ENCODE measurements around the gene MAT2B.
A peak's percentile ranks its signal among the peaks of the same experiment; 100 is the strongest.

Gene MAT2B

GRCh38 chr5:163478982-163479271 is 26.5 kb upstream of the MAT2B start:
- TF ChIP-seq, protein P1, sequence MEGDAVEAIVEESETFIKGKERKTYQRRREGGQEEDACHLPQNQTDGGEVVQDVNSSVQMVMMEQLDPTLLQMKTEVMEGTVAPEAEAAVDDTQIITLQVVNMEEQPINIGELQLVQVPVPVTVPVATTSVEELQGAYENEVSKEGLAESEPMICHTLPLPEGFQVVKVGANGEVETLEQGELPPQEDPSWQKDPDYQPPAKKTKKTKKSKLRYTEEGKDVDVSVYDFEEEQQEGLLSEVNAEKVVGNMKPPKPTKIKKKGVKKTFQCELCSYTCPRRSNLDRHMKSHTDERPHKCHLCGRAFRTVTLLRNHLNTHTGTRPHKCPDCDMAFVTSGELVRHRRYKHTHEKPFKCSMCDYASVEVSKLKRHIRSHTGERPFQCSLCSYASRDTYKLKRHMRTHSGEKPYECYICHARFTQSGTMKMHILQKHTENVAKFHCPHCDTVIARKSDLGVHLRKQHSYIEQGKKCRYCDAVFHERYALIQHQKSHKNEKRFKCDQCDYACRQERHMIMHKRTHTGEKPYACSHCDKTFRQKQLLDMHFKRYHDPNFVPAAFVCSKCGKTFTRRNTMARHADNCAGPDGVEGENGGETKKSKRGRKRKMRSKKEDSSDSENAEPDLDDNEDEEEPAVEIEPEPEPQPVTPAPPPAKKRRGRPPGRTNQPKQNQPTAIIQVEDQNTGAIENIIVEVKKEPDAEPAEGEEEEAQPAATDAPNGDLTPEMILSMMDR (IDR thresholded peaks at IDR 0.05) = no peak
- Histone ChIP-seq H3K4me3 (no peak overlapping the region), H3K27ac (no peak overlapping the region)
- no peak for DNase-seq (ENCODE audit: low spot score)

- H3K27ac ChIP-seq = no peak overlapping the region
- TF ChIP-seq, protein P1 (IDR thresholded peaks at IDR 0.05) = no peak
- H3K4me3 ChIP-seq = no peak overlapping the region
- no peak for DNase-seq (ENCODE audit: low spot score)
These were observed 16.2 kb upstream of the MAT2B start for GRCh38 chr5:163489055-163489744.

- TF ChIP-seq, protein P1 (IDR thresholded peaks at IDR 0.05) = no peak
- no peak overlapping the region for H3K27ac ChIP-seq
- no peak overlapping the region for H3K4me3 ChIP-seq
- DNase-seq (ENCODE audit: low spot score) = no peak
These were observed 15.7 kb upstream of the MAT2B start for GRCh38 chr5:163489745-163490075.

DNA sequence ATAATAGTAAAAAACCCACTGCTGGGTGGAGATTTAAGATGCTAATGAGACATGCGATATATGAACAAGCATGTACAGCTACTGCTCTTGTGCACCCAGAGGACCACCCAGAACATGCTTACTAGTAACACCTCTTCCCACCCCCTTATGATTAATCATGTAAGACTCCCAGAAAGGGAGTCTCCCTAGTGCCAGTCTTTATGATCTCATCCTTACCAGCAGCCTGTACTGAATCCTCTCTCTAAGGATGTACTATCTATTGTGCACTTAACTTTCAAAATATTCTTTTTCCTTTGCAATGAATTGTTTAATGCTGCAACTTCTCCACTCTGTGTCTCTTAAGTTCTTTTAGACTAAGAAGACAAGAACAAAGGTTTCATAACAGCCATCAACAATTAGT is 9.1 kb upstream of the MAT2B start:
- TF ChIP-seq, protein P1 (IDR thresholded peaks at IDR 0.05) = no peak
- H3K27ac ChIP-seq = no peak overlapping the region
- no peak overlapping the region for H3K4me3 ChIP-seq
- no peak for DNase-seq (ENCODE audit: low spot score)

DNA sequence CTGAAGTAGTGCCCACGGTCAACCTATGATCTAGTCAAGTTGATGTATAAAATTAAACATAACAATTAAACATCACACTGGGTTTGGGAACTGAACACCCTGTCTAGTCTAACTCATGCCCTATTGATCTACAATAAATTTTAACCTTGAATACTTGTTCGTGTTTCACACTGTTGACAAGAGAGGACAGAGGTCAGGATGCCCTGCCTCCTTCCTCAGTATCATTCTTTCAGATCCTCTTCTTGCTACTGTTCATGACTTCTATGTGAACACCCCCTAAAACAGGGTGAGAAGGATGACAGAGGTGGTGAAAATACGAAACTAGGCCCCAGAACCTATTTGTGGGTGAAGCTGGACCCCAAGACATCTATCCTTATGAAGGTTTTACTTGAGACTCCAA is 8.1 kb upstream of the MAT2B start:
- Histone ChIP-seq H3K4me3 (no peak overlapping the region), H3K27ac (no peak overlapping the region)
- no peak for DNase-seq (ENCODE audit: low spot score)
- TF ChIP-seq, protein P1 (IDR thresholded peaks at IDR 0.05) = no peak

DNA sequence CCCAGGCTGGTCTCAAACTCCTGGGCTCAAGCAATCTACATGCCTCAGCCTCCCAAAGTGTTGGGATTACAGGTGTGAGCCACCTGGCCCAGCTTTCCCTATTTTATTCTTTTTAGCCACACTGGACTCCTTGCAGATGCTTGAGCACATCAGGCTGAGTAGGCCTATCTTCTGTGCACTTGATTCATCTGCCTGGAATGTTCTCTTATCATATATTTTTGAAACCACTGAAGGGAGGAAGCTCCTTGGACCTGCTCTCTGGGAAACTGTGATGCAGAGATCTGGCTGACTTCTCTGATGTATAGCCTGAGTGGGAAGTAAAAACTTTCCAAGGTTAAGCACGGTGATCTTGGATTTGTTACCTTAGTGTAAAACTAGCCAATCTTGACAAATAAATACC is 6.5 kb upstream of the MAT2B start:
- Histone ChIP-seq H3K27ac (no peak overlapping the region), H3K4me3 (no peak overlapping the region)
- no peak for DNase-seq (ENCODE audit: low spot score)
- TF ChIP-seq, protein P1 (IDR thresholded peaks at IDR 0.05) = no peak

DNA sequence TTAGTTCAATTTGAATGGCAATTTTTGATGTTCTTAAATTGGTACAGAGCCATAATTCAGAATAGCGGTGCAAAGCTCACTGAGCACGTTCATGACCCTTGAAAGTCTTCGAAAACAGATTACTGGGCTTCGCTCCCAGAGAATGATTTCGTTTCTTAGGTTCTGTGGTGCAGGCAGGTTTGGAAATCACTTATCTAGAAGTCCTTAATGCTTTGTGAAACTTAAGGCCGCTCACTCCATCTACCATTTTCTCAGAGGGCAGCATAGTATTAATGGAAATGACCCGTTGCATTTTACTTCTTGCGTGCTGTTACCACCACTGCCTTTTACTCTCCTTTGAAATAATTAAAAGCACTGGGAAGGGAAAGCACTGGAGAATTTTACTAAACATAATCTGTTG is 2.9 kb upstream of the MAT2B start:
- DNase-seq (ENCODE audit: low spot score) = no peak
- Histone ChIP-seq H3K27ac (peak overlapping the region; percentile 94 to 98), H3K4me3 (peak overlapping the region; percentile 75)

More for the DNA sequence above, 2.9 kb upstream of the MAT2B start:
- TF ChIP-seq, protein P1 (IDR thresholded peaks at IDR 0.05) = no peak
